HG02938 (cell line): ENCODE data around the gene AMY1C.
A peak's percentile ranks its signal among the peaks of the same experiment; 100 is the strongest.
"Not testable (repeated sequence)": the region's sequence is repeated elsewhere in the genome, so short reads cannot be mapped to it uniquely, and the experiment has no call there.

ENCODE experiments used
- ATAC-seq: cut with Tn5 transposase; IDR thresholded peaks from one replicate; pipeline ENCODE4 v1.9.1; 2021; ENCODE audit warnings: mild to moderate bottlenecking, moderate library complexity; ENCODE audit not compliant: unreplicated experiment

AMY1C gene

GRCh38 chr1:103749598-103749997, at the start of gene AMY1C:
Gene AMY1C (plus strand): TSS chr1:103749898. CDS start chr1:103750470, 572 bp downstream.
- ATAC-seq: not testable (repeated sequence)

GRCh38 chr1:103700669-103701068, 49.0 kb upstream of the AMY1C start:
- not testable (repeated sequence) for ATAC-seq

- not testable (repeated sequence) for ATAC-seq
Measured at GRCh38 chr1:103701256-103701655, 48.4 kb upstream of the AMY1C start.

- not testable (repeated sequence) for ATAC-seq
Measured at GRCh38 chr1:103707670-103708069, 42.0 kb upstream of the AMY1C start.

GRCh38 chr1:103710381-103710780, 39.3 kb upstream of the AMY1C start:
- not testable (repeated sequence) for ATAC-seq

GRCh38 chr1:103717404-103717803, 32.3 kb upstream of the AMY1C start:
- not testable (repeated sequence) for ATAC-seq

GRCh38 chr1:103721473-103721872, 28.2 kb upstream of the AMY1C start:
- not testable (repeated sequence) for ATAC-seq

GRCh38 chr1:103735334-103735733, 14.4 kb upstream of the AMY1C start:
- not testable (repeated sequence) for ATAC-seq

GRCh38 chr1:103738031-103738430, 11.7 kb upstream of the AMY1C start:
- ATAC-seq: not testable (repeated sequence)

GRCh38 chr1:103744449-103744848, 5.2 kb upstream of the AMY1C start:
- ATAC-seq: not testable (repeated sequence)

GRCh38 chr1:103745040-103745439, 4.7 kb upstream of the AMY1C start:
- not testable (repeated sequence) for ATAC-seq

GRCh38 chr1:103748273-103748672, 1.4 kb upstream of the AMY1C start:
- not testable (repeated sequence) for ATAC-seq

GRCh38 chr1:103761896-103762295, 12.2 kb downstream of the AMY1C start:
- ATAC-seq: no peak

GRCh38 chr1:103779932-103780331, 30.2 kb downstream of the AMY1C start:
- no peak for ATAC-seq

- peak; percentile 77 for ATAC-seq
Measured at GRCh38 chr1:103783944-103784377, 34.3 kb downstream of the AMY1C start.

- ATAC-seq: no peak
Measured at GRCh38 chr1:103788377-103788776, 38.7 kb downstream of the AMY1C start.

- ATAC-seq: no peak
Measured at GRCh38 chr1:103790172-103790571, 40.5 kb downstream of the AMY1C start.
